Measurements from ENCODE around the gene MC1R. TPM values are rescaled to one million over a fixed set of nuclear protein-coding genes. Genes with fewer than 3 reads are reported as not detected.
"Not testable (repeated sequence)": the region's sequence is repeated elsewhere in the genome, so short reads cannot be mapped to it uniquely, and the experiment has no call there.

Gene MC1R
- total RNA-seq, 2 experiments from 2014 or later: 1.6 to 1.8 TPM

DNA sequence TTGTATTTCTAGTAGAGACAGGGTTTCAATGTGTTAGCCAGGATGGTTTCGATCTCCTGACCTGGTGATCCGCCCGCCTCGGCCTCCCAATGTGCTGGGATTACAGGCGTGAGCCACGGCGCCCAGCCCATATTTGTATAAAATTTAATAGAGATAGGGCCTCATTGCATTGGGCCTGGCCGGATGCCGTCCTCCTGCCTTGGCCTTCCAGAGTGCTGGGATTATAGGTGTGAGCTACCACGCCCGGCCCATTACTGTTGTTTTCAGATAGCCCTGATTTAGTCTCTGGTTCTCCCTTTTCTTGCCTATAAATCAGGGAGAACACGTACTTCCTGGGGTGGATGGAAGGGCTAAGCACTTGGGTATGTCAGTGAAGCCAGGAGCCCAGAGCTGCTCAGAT, 33.4 kb downstream of the MC1R start:
- ChIA-PET CTCF (no interaction called here), POLR2A (no interaction called here)

DNA sequence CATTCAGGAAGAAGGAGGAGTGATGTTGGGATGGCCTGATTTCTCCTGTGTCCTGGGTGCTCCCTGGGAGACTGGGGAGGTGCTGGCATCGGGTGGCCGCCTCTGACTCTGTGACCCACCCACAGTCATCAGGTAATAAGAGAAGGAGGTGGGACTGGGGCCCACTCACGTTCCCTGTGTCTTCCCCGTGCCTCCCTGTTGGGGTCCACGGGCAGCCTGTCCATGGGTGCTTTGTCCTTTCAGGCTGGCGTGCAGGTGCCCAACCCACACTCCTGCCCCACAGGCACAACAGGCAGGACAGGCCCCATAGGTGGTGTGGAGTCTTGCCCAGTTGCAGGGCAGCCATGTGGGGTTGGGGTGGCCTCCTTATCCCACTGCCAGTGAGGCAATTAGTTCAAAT, 33.9 kb downstream of the MC1R start:
- ChIA-PET CTCF (no interaction called here), POLR2A (no interaction called here)

DNA sequence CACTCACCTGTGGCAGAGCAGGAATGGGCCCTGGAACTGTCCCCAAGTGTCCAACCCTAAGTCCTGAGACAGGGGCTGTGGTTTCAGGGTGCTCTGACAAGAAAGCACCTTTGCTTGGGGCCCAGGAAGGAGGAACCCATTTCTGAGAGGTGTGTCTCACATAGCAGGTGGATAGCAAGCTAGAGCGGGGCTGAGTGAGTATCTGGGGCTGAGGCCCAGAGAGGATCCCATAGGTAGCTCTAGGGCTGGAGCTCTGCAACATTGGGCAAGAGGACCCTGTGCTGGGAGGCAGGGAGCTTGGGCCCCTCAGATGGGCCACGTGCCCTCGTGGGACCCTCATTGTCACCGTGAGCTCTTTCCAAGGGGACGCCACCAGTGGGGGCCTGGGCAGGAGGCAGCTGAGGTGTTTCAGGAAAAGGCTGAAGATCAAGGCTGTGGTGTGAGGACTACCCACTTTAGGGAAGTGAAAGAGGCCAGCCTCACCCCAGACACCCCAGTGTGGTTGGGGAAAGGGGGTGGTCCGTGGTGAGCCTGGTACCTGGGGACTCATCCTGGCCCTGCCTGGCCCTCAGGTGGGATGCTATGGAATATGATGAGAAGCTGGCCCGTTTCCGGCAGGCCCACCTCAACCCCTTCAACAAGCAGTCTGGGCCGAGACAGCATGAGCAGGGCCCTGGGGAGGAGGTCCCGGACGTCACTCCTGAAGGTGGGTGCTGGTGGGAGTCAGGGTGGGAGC, 35.2 kb downstream of the MC1R start:
- ChIA-PET CTCF (no interaction called here), POLR2A (no interaction called here)

DNA sequence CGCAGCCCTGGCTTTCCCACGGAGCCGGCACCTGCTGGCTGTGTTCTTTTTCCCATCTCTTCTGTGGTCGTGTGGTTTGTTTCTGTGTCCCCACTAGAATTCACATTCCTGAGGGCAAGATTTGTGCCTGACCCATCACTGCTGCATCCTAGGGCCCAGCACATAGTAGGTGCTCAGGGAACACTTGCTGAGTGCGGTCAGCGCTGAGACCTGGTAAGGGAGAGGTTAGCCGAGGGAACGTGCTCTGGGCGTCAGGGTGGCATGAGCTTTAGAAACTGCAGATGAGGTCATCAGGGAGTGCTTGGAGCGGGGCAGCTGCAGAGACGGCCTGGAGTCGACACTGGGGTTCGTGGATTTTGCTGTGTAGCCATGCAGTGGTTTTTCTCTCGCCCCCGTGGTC, 35.8 kb downstream of the MC1R start:
- ChIA-PET CTCF (no interaction called here), POLR2A (interaction anchor here (0.5 kb wide), 1 partner anchor 18 kb away, joined by 3 read pairs; no protein-coding TSS in a partner anchor)

DNA sequence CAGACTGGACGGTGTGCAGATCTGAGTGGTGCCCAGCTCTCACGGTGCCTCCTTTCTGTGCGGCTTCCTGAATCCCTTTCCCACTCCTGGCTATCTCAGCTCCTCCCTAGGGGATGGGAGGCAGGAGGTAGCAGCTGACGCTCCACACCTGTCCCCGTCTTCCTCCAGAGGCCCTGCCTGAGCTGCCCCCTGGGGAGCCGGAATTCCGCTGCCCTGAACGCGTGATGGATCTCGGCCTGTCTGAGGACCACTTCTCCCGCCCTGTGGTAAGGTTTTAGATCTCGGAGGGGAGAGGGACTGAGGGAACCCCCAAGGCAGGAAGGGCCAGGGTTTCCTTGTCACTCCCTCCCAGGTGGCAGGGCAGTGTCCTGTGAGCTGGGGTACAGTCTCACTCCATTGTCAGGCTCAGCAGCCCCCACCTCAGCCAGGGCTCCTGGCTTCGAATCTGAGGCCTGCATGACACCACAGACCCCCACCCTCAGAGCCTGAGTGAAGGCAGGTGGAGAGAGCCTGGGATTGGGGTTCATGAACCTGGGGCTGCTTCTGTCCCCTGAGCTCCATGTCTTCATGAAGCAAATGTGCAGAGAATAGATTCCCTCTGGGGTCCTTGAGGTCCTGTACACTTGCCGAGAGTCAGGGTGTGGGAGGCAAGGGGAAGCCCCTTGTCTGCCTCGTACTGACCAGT, 36.5 kb downstream of the MC1R start:
- ChIA-PET CTCF (no interaction called here), POLR2A (interaction anchor here (0.5 kb wide), 1 partner anchor 17 kb away, joined by 3 read pairs; no protein-coding TSS in a partner anchor)

DNA sequence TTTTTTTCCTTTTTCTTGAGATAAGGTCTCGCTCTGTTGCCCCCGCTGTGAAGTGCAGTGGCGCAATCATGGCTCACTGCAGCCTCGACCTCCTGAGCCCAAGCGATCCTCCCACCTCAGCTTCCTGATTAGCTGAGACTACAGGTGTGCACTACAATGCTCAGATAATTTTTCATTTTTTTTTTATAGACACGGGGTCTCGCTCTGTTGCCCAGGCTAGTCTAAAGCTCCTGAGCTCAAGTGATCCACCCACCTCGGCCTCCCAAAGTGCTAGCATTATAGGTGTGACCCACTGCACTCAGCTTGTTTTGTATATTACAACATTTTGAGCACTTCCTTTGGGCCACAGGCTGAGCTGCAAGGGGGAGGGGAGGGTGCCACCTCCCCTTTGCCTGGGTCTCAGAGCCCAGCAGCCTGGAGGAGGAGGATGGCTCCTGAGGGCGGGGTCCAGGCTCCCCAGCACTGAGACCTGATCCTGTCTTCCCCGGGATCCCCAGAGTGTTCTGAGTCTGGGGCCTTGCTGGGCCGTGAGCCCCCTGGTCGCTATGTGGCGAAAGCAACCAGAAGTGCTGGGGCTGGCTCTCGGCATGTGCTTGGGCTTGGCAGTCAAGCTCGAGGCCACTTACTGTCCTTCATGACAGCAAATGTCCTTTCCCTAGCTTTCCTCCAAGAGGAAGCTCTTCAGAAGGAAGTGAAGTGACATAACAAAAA, 38.0 kb downstream of the MC1R start:
- CTCF ChIA-PET: no interaction called here
- POLR2A ChIA-PET: interaction anchor here (0.6 kb wide), 1 partner anchor 13 kb away, joined by 10 read pairs; no protein-coding TSS in a partner anchor

DNA sequence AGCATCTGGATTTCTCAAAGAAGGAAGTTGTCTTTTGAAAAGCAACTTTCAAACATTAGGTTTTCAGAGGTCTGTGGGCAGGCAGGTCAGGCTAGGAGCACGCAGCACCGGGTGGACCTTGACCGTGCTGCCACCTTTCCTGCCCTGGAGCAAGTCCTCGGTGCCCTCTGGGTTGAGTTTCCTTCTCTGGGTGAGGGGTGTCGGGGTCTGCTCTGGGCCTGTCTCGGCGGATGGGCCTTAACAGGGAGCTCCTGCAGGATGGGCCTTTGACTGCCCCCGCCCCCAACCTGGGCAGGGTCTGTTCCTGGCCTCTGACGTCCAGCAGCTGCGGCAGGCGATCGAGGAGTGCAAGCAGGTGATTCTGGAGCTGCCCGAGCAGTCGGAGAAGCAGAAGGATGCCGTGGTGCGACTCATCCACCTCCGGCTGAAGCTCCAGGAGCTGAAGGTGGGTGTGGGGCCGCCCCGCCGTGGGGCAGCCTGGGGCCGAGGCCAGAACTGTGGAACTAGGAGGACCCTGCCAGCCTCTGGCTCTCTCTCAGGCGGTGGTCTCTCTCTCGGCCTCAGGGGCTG, 38.6 kb downstream of the MC1R start:
- ChIA-PET CTCF (no interaction called here), POLR2A (interaction anchor here (0.6 kb wide), 1 partner anchor 14 kb away, joined by 10 read pairs; no protein-coding TSS in a partner anchor)

DNA sequence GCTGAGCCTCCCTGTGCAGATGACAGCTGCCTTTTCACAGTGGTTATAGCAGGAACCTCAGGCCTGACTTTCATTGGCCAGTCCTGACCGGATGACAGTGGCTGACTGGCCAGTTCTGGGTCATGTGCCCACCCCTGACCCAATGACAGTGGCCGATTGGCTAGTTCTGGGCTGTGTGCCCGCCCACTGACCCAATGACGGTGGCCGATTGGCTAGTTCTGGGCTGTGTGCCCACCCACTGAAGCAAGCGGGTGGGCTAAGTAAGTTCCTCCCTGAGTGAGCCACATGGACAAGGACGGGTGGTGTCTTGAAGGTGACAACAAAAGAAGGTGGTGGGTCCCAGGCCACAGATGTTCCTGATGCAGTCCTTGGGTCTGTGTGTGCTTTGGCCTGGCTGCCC, 39.4 kb downstream of the MC1R start:
- ChIA-PET POLR2A (no interaction called here), CTCF (interaction anchor here (0.9 kb wide), 1 partner anchor 10 kb away, joined by 3 read pairs; no protein-coding TSS in a partner anchor)

DNA sequence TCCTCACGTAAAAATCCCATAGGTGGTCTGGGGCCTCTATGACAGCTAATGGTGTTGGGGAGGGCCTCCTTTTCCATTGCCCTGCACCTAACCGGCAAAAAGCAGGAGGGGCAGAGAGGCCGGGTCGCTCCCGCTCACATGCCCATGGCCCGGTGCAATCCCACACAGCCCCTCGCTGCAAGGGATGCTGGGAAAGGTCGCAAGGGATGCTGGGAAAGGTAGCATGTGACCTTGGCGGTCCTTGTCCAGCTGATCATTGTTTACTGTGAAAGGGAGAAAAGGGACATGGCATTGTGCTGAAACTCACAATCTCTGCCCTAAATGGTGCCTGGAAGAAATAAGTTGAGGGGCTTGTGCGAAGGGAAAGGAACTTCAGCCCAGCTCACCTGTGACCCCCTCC, 39.9 kb downstream of the MC1R start:
- ChIA-PET CTCF (interaction anchor here (0.9 kb wide), 1 partner anchor 11 kb away, joined by 3 read pairs; no protein-coding TSS in a partner anchor), POLR2A (no interaction called here)

DNA sequence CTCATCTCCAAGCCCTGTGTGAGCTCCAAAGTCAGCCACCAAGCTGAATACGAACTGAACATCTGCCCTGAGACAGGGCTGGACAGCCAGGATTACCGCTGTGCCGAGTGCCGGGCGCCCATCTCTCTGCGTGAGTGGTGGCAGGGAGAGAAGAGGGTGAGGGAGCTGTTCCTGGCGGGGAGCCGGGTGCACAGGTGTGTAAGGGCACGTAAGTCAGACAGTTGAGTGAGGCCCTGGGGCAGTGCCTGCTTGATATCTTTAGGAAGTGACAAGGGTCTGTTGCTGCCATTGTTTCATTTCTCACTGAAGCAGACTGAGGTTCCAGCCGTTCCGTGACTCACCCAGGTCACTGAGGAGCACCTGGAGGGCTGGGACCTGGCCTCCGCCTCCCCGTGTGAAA, 42.3 kb downstream of the MC1R start:
- POLR2A ChIA-PET: no interaction called here
- CTCF ChIA-PET: interaction anchor here (1.1 kb wide), 1 partner anchor 42 kb away, joined by 3 read pairs; the partner anchor contains the start of gene MC1R

DNA sequence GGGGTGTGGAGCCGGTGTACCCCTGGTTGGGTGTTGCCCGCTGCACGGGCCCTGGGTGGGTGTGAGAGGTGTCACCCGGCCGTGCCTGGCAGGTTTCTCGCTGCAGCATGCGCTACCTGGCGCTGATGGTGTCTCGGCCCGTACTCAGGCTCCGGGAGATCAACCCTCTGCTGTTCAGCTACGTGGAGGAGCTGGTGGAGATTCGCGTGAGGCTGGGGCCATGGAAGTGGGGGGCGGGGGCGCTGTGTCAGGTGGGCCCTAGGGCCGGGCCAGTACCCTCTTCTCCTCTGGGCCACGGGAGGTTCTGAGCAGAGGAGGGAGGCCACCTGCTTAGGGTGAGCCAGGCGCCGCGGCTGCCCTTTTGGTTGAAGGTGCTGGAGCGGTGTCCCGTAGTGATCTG, 43.3 kb downstream of the MC1R start:
- CTCF ChIA-PET: no interaction called here
- POLR2A ChIA-PET: no interaction called here

DNA sequence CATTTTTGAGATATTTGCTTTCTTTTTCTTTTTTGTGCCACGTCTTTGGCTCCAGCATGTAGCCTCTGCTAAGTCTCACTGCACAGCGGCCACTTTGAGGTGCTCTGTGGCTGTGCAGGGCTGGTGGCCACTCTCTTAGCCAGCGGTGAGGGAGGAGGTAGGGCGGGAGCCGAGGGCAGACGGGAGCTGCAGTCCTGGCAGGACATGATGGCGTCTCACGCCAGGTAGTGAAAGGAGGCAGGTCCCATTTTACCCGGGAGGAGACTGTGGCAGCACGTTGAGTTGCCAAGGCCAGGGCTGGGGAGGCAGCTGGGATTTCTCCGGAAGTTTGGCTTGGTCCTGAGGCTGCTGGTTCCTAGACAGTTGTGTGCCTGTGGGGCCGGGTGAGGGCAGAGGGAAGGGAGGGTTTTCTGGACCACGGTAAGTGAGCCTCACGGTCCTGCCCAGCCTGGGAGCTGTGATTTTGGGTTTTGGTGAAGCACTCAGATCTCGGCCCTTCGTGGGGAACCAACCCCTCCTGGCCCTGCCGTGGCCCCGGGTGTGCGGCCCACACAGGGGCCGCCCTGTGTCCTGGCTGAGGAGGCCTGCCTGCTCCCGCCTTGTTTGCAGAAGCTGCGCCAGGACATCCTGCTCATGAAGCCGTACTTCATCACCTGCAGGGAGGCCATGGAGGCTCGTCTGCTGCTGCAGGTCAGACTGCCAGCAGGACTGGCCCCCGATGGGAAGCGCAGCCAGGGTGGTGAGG, 44.3 kb downstream of the MC1R start:
- ChIA-PET POLR2A (interaction anchor here (0.6 kb wide), 1 partner anchor 150 kb away, joined by 4 read pairs; no protein-coding TSS in a partner anchor), CTCF (no interaction called here)

DNA sequence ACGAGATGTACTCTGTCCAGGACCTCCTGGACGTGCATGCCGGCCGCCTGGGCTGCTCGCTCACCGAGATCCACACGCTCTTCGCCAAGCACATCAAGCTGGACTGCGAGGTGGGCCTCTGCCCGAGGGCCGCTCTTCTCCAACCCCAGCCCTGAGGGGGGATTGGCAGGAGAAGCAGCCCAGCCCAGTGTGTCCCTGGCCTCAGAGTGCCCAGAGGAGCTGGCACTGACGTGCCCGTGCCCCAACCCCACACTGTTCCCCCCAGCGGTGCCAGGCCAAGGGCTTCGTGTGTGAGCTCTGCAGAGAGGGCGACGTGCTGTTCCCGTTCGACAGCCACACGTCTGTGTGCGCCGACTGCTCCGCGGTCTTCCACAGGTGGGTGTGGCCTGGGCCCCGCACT, 45.5 kb downstream of the MC1R start:
- ChIA-PET CTCF (interaction anchor here (0.6 kb wide), 1 partner anchor 54 kb away, joined by 3 read pairs; no protein-coding TSS in a partner anchor), POLR2A (no interaction called here)

DNA sequence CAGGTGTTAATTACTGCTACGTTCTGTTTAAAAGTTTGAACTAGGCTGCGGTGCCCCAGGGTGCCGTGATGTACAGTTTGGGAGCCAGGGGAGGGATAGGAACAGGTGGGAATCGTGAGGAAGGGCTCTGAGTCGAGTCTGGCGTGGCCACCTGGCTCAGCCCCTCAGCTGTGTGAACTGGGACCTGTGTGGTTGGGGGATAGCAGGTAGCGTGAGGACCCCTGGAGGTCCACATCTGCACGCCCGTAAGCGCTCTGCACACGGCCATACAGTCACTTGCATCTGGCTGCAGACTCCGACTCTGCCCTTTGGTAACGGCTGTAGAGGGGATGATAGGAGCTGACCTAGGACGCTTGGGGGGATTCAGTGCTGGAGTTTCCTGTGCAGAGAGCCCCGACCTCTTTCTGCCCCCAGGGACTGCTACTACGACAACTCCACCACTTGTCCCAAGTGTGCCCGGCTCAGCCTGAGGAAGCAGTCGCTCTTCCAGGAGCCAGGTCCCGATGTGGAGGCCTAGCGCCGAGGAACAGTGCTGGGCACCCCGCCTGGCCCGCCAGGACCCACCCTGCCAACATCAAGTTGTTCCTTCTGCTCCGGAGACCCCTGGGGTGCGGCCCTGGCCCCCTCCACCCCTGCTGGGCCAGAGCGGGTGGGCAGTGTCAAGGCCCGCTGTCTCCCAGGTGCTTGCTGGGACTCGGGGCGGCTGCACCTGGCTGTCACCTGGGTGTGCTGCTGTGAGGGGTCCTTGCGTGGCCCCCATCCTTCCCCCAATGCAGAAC, 47.0 kb downstream of the MC1R start:
- ChIA-PET CTCF (no interaction called here), POLR2A (no interaction called here)

DNA sequence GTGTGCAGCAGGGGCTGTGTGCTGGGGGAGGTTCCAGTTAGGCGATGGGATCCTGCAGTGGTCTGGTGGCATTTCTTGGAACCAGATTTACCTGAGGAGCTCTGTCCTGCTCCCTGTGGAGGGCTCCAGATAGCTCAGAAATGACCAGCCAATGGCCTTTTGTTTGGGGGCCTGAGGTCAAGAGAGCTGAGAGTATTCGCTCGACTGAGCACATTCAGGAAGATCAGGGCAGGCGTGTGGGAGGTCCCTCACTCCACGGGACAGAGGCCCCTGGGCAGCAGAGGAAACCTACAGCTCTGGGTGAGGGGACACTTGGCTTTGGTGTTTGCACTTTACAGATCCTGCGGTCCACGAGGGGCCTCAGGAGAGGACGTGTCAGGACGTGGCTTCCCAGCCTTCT, 48.1 kb downstream of the MC1R start:
- CTCF ChIA-PET: no interaction called here
- POLR2A ChIA-PET: no interaction called here

DNA sequence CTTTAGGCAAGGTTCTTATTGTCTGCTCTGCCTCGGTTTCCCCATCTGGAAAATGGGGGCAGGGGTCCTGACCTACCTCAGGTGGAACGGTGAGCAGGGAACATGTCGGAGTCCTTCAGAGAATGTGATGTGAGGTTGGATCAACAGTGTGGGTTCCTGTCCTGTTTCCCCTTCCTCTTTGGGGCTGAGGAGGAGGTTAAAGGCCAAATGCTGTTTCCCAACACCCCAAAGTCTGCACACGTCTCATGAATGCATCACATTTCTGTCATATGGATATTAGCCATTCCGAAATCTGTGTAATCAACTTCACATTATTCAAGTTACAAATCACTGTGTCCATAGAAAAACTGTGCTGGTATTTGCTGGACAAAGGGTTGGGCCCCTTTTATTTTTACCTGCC, 48.8 kb downstream of the MC1R start:
- POLR2A ChIA-PET, CTCF ChIA-PET: not testable (repeated sequence)

DNA sequence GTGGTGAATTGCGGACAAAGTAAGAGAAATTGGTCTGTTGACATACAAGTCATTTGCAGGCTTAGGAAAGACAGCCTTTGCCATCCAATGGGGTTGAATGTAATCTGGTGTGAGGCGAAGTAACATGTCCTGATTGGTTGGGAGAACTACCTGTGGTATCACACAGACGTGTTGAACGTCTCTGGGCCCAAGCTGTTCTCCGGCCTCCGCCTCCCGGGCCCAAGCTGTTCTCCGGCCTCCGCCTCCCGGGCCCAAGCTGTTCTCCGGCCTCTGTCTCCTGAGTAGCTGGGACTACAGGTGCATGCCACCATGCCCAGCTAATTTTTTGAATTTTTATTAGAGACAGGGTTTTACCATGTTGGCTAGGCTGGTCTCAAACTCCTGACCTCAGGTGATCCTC, 49.4 kb downstream of the MC1R start:
- CTCF ChIA-PET, POLR2A ChIA-PET: not testable (repeated sequence)

DNA sequence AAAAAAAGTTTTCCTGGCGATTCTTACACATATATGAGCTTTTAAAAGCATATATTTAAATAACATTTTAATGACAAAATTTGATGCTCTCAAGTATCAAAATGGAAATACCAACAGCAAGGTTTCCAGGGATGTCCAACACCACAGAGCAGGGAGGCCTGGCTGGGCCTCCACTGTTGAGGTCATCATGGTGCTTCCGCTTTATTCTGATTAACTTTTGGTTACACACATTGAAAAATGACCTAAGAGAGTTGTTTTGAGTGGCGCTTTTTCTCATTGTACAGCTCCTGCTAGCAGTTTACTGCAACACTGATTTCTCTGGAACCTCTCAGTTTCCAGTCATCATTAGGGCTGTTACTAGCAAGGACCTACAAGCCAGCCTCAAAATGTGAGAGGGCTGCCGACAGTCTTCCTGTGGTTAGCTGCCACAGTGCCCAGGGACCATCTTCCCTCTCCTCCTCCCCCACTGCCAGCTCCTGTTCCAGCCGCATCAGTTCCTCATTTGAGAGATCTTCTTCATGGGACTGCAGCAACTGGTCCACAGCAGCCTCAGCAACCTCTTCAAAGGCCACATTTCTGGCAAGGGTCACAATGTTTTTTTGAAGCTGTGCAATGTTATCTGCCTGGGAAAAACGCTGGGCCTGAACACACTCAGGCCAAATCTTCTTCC, 51.2 kb downstream of the MC1R start:
- POLR2A ChIA-PET: no interaction called here
- CTCF ChIA-PET: no interaction called here

All from activated CD8-positive, alpha-beta memory T cell treated with anti-CD3 and anti-CD28 coated beads for 36 hours (primary cell).